Neuronal stem cell (in vitro differentiated cells): ENCODE measurements around the gene ADAMTSL4.
"Not testable (repeated sequence)": the region's sequence is repeated elsewhere in the genome, so short reads cannot be mapped to it uniquely, and the experiment has no call there.

Source experiments
- DNase-seq: peaks from one replicate; pipeline ENCODE4 v3.0.0-alpha.2; 2013; ENCODE audit warnings: low spot score
- H2AFZ ChIP-seq: one replicate; pipeline ENCODE4 v1.6.1; 2013; ENCODE audit warnings: mild to moderate bottlenecking, low read length, inconsistent platforms
- H2AK5ac ChIP-seq: 2 replicates; pipeline ENCODE4 v1.6.1; 2013; ENCODE audit warnings: low read depth, mild to moderate bottlenecking, inconsistent platforms, low read length, moderate library complexity, mixed read lengths
- H2BK120ac ChIP-seq: 2 replicates; pipeline ENCODE4 v1.6.1; 2013; ENCODE audit warnings: low read depth, mild to moderate bottlenecking, inconsistent platforms, low read length, moderate library complexity, mixed read lengths
- H2BK12ac ChIP-seq: one replicate; pipeline ENCODE4 v1.6.1; 2013; ENCODE audit warnings: low read length, inconsistent platforms
- H2BK15ac ChIP-seq: 2 replicates; pipeline ENCODE4 v1.6.1; 2013; ENCODE audit warnings: mild to moderate bottlenecking, low read length, inconsistent platforms, mixed read lengths
- H2BK5ac ChIP-seq: one replicate; pipeline ENCODE4 v1.6.1; 2013; ENCODE audit warnings: inconsistent platforms, mild to moderate bottlenecking, low read length, moderate library complexity
- H3K14ac ChIP-seq: one replicate; pipeline ENCODE4 v1.6.1; 2013; ENCODE audit warnings: low read length, inconsistent platforms
- H3K18ac ChIP-seq: 2 replicates; pipeline ENCODE4 v1.6.1; 2013; ENCODE audit warnings: low read length, inconsistent platforms
- H3K23ac ChIP-seq: 2 replicates; pipeline ENCODE4 v1.6.1; 2013; ENCODE audit warnings: low read depth, mild to moderate bottlenecking, mixed read lengths, low read length, inconsistent platforms; ENCODE audit not compliant: poor library complexity
- H3K27ac ChIP-seq: replicated peaks from 3 replicates; pipeline ENCODE4 v1.5.1; 2013; ENCODE audit warnings: low read length, inconsistent platforms
- H3K27me3 ChIP-seq, 3 experiments: 2 replicates each; pipeline ENCODE4 v1.6.1; 2013; ENCODE audit warnings: low read length in 3 of 3, mild to moderate bottlenecking in 2 of 3, inconsistent platforms in 1 of 3, low read depth in 1 of 3, mixed read lengths in 1 of 3, moderate library complexity in 1 of 3; ENCODE audit not compliant: control insufficient read depth in 3 of 3, insufficient read depth in 3 of 3
- H3K36me3 ChIP-seq, 2 donors: replicated peaks in 1 of 2; 2 replicates each; pipeline ENCODE4 v1.6.1; 2013; ENCODE audit warnings: low read length in 2 of 2; ENCODE audit not compliant: control insufficient read depth in 2 of 2, insufficient read depth in 2 of 2
- H3K4ac ChIP-seq: 2 replicates; pipeline ENCODE4 v1.6.1; 2013; ENCODE audit warnings: inconsistent platforms, mild to moderate bottlenecking, low read length, moderate library complexity
- H3K4me1 ChIP-seq, 2 donors: 1 replicate in 1 of 2; 2 replicates in 1 of 2; pipeline ENCODE4 v1.6.1; 2013; ENCODE audit warnings: low read length in 2 of 2, low read depth in 1 of 2; ENCODE audit not compliant: control insufficient read depth in 2 of 2, insufficient read depth in 1 of 2
- H3K4me2 ChIP-seq: one replicate; pipeline ENCODE4 v1.6.1; 2013; ENCODE audit warnings: mild to moderate bottlenecking, low read length, inconsistent platforms; ENCODE audit not compliant: insufficient read depth, poor library complexity, severe bottlenecking
- H3K4me3 ChIP-seq, 2 donors: 2 replicates each; pipeline ENCODE4 v1.5.1; 2013; ENCODE audit warnings: low read length in 2 of 2, mild to moderate bottlenecking in 2 of 2, inconsistent platforms in 1 of 2, moderate library complexity in 1 of 2
- H3K79me1 ChIP-seq: one replicate; pipeline ENCODE4 v1.6.1; 2013; ENCODE audit warnings: low read depth, mild to moderate bottlenecking, inconsistent platforms, low read length, moderate library complexity
- H3K9ac ChIP-seq: one replicate; pipeline ENCODE4 v1.6.1; 2013; ENCODE audit warnings: mild to moderate bottlenecking, low read depth, low read length, inconsistent platforms; ENCODE audit not compliant: poor library complexity
- H3K9me3 ChIP-seq, 2 donors: replicated peaks in 1 of 2; 2 replicates each; pipeline versions ENCODE3 to v1.6.1; 2013; ENCODE audit warnings: low read length in 2 of 2, mild to moderate bottlenecking in 2 of 2, inconsistent platforms in 1 of 2, low read depth in 1 of 2, mixed read lengths in 1 of 2, moderate library complexity in 1 of 2; ENCODE audit not compliant: control insufficient read depth in 2 of 2, insufficient read depth in 1 of 2
- H4K8ac ChIP-seq: one replicate; pipeline ENCODE4 v1.6.1; 2013; ENCODE audit warnings: low read depth, mild to moderate bottlenecking, inconsistent platforms, low read length, moderate library complexity
- H4K91ac ChIP-seq: one replicate; pipeline ENCODE4 v1.6.1; 2013; ENCODE audit warnings: low read length, low read depth, mild to moderate bottlenecking, inconsistent platforms; ENCODE audit not compliant: poor library complexity
- WGBS, 2 donors: extraction: QIAGEN DNeasy Blood & Tissue Kit; methylation state at CpG; one replicate each; pipeline ENCODE4 v1.1.7; 2013; ENCODE audit warnings: missing lambda C conversion rate in 2 of 2, mixed read lengths in 1 of 2; ENCODE audit not compliant: insufficient read length in 2 of 2, insufficient replicate concordance in 1 of 2; ENCODE audit errors: extremely low coverage in 2 of 2; 5-methylcytosine and 5-hydroxymethylcytosine counted together

ADAMTSL4 gene

GRCh38 chr1:150565240-150565991 lies 16.2 kb downstream of the ADAMTSL4 start:
- not testable (repeated sequence) for H4K8ac ChIP-seq, H3K9ac ChIP-seq, H3K4ac ChIP-seq, H3K9me3 ChIP-seq, H2BK12ac ChIP-seq, H3K27me3 ChIP-seq, H3K79me1 ChIP-seq, H3K27ac ChIP-seq, H3K23ac ChIP-seq, H3K4me3 ChIP-seq, H4K91ac ChIP-seq, H3K4me2 ChIP-seq, DNase-seq, H2BK15ac ChIP-seq, H2BK5ac ChIP-seq, H2AK5ac ChIP-seq, H2BK120ac ChIP-seq, H2AFZ ChIP-seq, H3K36me3 ChIP-seq, H3K18ac ChIP-seq, H3K14ac ChIP-seq
- H3K4me1 ChIP-seq: peaks cover 39 to 54% of the 10 kb centered on the region in 2 donors
- WGBS, 2 donors: no CpG with 5 or more reads among the region's 14 CpGs

GRCh38 chr1:150566589-150567340 lies 17.6 kb downstream of the ADAMTSL4 start:
- peak overlapping the region; percentile 99 for H3K27ac ChIP-seq

GRCh38 chr1:150567341-150567716 lies 18.1 kb downstream of the ADAMTSL4 start:
- Histone ChIP-seq H4K91ac (no peak overlapping the region), H3K27me3 (no peaks in the 10 kb centered on the region), H3K4ac (no peak overlapping the region), H2BK120ac (no peak overlapping the region), H3K4me3 (peak overlapping the region in 1 of 2 donors; percentile 18), H2BK5ac (no peak overlapping the region), H3K79me1 (peaks cover 9% of the 10 kb centered on the region), H3K14ac (no peak overlapping the region), H2BK12ac (no peak overlapping the region), H3K4me1 (peaks cover 37 to 52% of the 10 kb centered on the region in 2 donors), H3K9me3 (no peaks in the 10 kb centered on the region), H3K4me2 (peak overlapping the region; percentile 66), H3K18ac (peak overlapping the region; percentile 13), H3K23ac (no peak overlapping the region), H2AK5ac (no peak overlapping the region), H3K36me3 (peaks cover 2 to 21% of the 10 kb centered on the region in 2 donors), H2BK15ac (no peak overlapping the region), H3K9ac (peak overlapping the region; percentile 37), H4K8ac (no peak overlapping the region), H2AFZ (no peak overlapping the region), H3K27ac (peak overlapping the region; percentile 99)
- WGBS, 2 donors: no CpG with 5 or more reads among the region's 3 CpGs
- DNase-seq: no peak

More at GRCh38 chr1:150566589-150567340, 17.6 kb downstream of the ADAMTSL4 start:
- Histone ChIP-seq H3K9me3 (no peaks in the 10 kb centered on the region), H3K18ac (peak overlapping the region; percentile 37), H2AFZ (no peak overlapping the region), H3K4me2 (no peak overlapping the region), H2BK120ac (no peak overlapping the region), H3K4me1 (peaks cover 37 to 52% of the 10 kb centered on the region in 2 donors), H3K14ac (no peak overlapping the region), H2AK5ac (peak overlapping the region; percentile 79), H3K27me3 (no peaks in the 10 kb centered on the region), H3K79me1 (peaks cover 9% of the 10 kb centered on the region), H2BK5ac (no peak overlapping the region), H3K9ac (peak overlapping the region; percentile 37), H3K4ac (peak overlapping the region; percentile 26), H3K4me3 (no peak overlapping the region), H2BK15ac (no peak overlapping the region), H3K23ac (peak overlapping the region; percentile 9), H3K36me3 (peaks cover 2 to 15% of the 10 kb centered on the region in 2 donors), H2BK12ac (peak overlapping the region; percentile 95), H4K91ac (no peak overlapping the region), H4K8ac (no peak overlapping the region)
- WGBS, 2 donors: no CpG with 5 or more reads among the region's 12 CpGs
- no peak for DNase-seq
